NOMO-1 treated with DMSO at 0.1 percent for 48 hours (cell line): ENCODE data around the gene TMEM108.

ENCODE experiments used
- DNase-seq: peaks from one replicate; lab custom pipeline; 2025; ENCODE audit not compliant: unreplicated experiment; lab: John Stamatoyannopoulos, UW

The TMEM108 gene

DNA sequence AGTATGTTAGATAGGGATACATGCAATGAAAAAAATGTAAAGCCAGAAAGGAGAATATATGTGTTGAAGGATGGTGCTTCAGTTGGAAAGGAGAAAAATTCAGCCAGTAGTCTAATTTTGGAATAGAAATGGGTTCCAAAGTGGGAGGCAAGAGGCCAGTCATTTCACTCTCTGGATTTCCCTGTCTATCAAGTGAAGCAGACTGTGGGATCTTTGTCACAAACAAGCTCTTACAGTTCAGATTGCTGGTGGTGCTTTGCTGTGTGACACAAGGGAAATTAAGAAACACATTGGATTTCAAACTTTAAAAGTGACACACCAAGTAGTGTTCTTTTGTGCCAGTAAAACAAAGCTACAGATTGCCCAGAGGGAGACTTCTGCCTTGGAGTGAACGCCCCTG is 279.7 kb downstream of the TMEM108 start:
- no peak for DNase-seq

DNA sequence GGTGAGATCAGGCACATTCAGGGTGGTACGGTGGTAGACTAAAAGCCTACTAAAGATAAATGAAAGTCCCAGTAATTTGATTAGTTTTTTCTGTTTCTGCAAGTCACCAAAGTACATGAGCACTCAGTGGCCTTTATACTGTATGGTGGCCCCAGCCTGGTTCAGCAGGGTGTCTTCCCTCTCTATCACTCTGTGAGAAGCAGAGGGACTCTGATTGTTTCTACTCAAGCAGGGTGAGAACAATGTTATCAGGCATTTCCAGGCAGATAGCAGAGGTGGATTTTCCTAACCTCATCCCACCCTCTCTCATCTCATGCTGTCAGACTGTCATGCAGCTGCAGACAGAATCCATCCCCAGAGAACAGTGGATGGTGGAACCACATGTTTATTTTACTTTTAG is 290.2 kb downstream of the TMEM108 start:
- no peak for DNase-seq

DNA sequence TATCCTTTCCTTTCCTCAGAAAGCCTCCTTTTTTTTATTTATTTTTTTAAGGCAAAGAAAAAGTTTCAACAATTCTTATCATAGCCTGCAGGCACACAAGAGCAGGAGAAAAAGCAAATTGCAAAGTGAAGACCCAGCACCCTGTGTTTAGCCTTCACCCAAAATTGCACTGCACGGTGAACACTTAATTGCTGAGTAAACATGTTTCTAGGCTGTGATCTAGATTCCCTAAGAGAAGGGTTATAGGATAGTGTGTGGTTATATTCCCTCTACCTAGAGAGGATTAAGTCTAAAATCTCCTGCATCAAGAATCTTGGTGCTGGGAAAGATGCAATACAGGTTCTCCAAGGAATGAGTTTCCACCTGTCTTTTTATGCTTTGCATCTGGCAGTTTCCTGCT is 291.4 kb downstream of the TMEM108 start:
- no peak for DNase-seq

DNA sequence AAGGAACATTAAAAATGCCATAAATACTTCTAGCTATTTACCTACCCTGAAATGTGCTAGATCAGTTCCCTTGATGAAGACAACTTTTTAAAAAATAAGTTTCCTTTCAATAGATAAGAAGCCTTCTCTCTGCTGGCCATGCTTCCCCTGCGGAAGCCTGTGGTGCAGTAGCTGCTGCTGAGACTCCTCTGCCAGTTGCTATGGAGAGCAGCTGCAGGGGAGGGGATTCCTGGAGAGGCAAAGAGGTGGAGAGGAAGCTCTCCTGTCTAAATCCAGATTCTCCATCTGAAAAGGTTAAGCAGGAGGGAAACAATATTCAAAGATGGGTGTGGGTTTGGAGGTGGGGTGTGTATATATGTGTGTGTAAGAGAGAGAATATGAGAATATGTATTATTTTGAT is 291.9 kb downstream of the TMEM108 start:
- DNase-seq: no peak

DNA sequence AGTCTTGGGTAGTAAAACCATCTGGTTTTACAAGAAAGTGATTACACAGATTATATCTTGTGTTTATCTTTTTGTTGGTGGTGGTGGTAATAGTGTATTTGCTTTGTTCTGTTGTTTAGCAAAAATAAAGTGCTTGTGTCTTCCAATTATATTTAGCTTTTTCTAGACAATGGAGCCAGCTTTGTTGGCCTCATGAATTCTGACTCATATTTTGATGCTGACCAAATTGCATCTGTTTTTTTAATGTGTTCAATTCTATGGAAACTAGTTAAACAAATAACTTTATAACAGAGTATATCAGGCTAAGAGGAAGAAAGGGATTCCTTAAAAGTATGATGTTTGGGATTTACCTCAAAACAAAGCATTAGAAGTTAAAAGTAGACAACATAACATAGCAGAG is 292.3 kb downstream of the TMEM108 start:
- DNase-seq: no peak

DNA sequence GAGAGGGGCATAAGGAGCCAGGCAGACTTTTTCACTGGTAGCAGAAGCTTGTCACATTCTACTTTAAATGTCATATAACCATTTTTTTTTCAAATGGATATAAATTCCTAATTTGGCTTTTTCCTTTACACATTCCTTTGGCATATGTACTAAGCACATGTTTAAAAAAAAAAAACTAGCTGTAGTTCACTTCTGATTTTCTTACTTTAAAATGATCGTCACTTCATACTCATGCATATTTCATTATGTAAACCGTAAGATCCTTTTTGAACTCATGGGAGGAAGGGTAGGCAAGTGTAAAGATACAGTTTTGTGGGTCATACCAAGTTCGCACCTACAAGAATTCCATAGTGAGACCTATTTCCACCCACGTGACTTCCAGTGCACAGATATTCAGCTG is 316.5 kb downstream of the TMEM108 start:
- DNase-seq: no peak

DNA sequence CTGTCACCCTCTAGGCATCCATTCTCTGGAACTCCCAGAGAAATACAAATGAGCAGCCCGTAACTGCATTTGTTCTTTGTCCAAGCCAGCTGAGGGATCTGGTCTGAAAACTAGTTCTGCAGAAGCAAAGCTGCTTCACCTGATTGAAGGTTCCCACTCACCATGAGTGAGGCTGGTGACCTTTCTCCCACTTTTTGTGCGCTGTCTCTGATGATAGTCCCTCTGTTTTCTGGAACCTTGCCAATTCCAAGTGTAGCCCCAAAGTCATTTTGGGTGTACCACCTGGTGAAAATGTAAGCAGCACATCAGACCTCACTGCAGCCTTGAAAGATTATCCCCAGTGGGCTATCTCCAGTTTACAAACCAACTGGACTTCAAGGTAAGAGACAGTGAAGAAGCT is 322.3 kb downstream of the TMEM108 start:
- DNase-seq: no peak

DNA sequence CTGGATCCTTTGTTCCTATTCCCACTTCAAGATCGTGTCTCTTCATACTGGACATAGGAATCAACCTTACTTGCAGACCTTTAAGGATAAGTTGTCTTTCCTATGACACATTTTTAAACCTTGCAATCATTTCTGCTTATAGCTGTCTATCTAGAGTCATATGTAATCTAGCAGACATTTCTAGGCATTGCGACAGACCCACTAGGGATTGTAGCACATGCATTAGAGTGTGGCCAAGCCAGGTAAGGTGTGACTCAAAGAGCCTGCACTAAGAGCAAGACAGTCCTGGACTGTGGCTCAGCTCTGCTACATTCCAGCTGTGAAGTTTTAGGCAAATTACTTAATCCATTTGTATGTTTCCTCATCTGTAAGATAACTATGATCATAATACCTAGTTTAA is 322.8 kb downstream of the TMEM108 start:
- no peak for DNase-seq

DNA sequence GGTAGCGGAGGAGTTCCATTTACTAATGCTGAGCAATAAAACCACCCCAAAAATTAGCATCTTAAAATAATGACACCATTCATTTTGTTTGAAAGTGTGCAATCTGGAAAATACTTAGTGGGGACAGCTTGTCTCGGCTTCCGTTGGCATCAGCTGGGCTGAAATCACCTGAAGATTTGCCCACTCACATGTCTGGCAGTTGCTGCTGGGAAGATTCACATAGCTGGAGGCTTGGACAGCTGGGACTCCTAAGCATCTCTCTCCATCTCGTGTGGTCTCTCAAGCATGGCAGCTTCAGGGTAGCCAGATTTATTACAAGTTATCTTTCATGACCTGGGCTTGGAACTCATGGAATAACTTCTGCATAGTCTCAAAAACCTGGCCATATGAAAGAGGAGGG is 323.2 kb downstream of the TMEM108 start:
- no peak for DNase-seq

DNA sequence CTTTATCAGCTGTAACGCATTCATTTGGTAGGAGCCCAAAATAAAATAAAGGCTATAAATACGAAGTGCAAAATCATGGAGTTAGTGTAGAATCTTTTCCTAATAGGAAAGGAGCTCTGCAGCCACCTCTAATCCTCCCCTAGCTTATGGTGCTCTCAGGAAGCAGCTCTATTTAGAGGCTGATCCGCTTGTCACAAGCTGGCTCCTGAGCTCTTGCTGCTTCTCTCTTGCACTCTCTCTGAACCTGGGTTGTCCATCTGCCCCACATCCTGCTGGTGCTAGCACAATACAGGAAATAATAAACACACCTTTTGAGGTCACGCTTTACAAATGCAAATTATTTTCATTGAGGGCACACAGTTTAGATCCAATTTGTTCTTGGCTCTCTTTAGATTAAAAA is 324.3 kb downstream of the TMEM108 start:
- DNase-seq: no peak

DNA sequence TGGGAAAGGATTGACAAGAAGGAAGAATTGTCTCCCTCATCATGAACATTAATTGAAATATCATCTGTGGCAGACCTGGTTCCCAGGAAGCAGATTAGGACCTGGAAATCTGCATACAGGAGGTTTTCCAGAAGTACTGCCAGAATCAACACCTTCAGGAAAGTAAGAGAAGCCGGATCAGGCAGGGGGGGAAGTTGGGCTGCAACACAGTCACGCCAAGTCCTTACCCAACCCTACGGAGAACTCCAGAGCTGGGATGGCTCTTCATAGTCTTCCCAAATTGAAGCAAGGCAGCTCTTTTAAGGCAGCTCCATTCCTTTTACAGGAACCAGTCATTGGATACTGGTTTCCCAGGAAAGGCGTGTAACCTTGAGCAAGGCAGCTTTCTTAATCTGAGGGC is 326.5 kb downstream of the TMEM108 start:
- DNase-seq: no peak

DNA sequence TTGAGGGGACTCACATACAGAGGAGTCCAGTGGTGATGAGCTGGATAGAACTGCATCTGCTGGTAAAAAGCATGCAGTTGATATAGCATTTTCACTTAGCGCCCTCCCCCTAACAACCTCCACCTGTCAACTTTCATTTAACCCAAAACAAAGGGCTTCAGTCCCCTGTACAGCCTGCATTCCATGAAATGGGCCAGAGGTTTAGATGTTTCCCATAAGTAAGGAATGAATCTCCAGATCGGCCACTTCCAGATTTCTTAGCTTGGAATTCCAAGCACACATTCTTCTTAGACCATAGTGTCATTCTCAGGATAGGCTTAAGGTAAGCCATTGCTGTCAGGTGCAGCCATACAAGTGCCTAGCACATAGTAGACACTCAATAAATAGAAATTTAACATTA is 328.7 kb downstream of the TMEM108 start:
- DNase-seq: no peak

DNA sequence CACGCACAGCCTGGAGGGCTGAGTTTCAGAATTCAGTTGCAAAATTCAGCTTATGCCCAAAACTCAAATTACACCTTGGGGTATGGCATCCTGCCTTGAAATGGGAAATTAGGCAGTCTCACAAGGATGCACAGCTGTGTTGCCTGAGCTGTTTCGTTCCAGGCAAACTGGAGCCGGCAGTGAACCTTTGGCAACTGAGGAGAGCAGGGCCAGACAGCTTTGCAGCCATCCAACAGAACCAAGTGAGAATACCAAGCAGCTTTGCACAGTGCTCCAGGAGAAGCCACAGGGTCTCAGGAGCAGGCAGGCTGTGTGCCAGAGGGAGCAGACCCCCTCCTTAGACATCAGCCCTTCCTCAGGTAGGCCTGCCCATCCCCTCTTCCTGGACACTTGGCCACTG is 329.2 kb downstream of the TMEM108 start:
- no peak for DNase-seq

DNA sequence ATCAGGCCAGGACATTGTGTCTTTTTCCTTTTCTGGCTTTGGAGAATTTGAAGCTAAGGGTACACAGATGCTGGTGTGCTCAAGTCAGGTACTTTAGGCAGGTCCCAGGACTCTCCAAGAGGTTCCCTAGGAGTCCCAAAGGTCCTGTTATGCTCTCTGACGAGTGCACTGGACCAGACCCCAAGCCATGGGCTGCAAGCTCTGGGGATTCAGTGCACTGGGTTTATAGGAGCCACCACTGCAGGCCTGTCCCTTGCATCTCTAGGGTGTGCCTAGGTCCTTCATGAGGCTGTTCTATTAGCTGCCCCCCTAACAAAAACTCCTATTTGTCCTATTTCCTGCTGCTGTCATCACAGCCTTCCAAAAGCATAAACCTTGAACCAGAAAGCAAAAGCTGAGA is 329.8 kb downstream of the TMEM108 start:
- DNase-seq: no peak

DNA sequence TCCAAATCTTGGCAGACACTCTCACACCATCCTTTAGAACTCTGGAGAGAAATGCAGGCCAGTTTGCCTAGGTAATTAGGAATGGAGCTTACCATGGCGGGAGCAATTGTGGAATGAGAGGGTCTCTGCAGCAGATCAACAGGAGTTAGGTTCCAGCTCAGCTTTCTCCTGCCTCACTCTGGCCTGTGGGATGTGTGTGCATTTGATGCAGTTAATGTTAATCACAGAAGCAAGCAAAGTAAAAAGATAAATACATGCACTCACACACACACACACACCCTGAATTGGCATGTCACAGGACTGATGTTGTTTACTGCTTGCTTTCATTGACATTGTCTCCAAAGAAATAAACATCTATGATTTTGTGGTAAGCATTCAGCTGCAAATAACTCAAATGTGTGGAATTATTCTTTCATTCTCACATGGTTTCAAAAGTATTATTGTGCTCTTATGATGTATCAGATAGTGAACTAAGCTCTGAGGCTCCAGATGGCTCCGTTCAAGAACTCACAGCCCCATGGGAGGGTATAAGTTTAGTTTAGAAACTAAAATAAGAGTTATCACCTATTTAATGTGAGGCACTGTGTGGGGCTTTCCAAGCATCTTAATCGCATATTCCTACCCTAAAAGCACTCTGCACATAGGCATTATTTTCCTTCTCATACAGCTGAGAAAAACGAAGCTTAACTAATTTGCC is 330.3 kb downstream of the TMEM108 start:
- no peak for DNase-seq

DNA sequence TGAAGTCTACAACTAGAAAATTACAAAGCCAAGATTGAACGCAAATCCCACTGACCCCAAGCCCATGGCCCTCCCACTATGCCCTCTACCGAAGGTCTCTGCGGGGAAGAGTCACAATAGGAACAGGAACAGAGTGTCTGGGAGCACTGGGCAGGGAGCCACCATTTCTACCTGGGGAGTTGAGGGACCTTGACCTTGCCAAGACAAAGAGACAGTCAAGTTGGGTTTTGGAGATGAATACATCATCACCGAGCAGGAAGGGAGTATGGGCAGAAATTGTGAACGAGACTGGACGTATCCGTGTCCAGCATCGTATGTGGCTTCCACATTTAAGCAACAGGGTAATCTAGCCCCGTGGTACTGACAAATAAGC is 330.9 kb downstream of the TMEM108 start:
- DNase-seq: no peak

DNA sequence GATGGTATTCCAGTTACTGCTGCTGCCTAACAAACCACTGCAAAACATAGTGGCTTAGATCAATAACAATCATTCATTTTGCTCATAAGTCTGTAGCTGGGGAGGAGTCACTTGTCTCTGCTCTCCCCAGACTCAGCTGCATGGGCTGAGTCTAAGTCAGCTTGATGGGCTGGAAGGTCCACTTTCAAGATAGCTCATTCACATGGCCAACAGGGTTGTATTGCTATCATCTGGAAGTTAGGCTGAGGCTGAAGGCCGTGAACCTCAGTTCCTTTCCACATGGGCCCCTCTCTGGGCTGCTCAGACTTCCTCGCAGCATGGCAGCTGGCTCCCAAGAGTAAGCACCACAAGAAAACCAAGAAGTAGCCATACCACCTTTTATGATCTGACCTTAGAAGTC is 333.0 kb downstream of the TMEM108 start:
- DNase-seq: no peak

DNA sequence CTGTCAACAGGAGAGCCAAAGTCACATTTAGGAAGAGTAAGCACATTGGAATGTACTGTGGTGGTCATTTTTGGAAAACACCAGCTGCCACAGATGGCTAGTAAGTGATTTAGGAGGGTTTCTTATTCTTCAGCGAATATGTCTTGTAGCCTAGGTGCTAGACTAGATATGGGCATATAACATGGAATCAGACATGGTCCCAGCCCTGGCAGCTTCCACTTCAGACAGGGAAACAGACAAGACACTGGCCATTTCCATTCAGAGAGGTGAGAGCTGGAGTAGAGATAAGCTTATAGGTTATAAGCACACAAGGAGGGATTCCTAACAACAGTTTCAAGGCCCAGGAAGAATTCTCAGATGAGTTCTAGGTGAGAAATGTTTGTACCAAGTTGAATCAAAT is 333.5 kb downstream of the TMEM108 start:
- no peak for DNase-seq

DNA sequence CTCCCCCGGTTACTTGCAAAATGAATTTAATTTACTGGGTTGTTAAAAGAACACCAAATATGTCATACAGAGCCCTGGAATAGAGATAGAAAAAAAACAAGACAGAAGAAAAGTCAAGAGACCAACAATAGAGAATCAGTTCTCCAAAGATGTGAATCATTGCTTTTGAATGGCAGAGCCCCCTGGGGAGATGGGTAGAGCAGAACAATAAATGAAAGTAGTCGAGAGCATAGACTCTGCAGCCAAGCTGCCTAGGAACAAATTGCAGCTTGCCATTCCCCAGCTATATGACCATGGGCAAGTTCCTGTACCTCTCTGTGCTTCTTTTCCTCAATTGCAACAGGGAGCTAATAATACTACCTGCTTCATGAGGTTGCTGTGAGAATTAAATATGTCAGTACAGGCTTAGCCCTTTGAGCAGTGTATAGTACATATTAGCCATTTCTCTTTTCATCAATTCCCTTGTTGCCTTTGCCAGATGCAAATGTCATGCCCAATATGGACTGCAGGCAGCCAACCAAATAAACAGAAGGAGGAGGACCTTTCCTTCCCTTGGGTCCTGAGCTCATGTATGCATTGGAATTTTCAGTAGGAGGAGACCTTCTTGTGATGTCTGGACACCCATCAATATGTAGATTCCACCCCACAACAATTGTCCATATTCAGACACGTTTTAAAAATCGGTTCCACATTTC is 336.7 kb downstream of the TMEM108 start:
- DNase-seq: no peak

DNA sequence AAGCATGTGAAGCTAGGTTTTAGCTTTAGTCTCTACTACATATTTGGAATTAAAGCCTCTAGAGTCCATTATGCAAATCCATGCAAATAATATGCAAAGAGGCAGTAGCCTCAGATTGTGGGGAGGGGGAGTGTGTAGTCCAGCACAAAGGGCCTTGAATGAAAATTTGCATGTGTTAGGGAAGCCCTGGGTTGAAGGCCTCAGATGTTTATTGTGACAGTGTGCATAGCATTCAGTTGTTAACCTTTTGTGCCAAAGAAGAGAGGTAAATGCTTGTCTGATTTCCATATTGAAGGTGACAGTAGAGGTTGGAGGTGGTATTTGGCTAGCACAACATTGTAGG is 337.2 kb downstream of the TMEM108 start:
- DNase-seq: no peak

DNA sequence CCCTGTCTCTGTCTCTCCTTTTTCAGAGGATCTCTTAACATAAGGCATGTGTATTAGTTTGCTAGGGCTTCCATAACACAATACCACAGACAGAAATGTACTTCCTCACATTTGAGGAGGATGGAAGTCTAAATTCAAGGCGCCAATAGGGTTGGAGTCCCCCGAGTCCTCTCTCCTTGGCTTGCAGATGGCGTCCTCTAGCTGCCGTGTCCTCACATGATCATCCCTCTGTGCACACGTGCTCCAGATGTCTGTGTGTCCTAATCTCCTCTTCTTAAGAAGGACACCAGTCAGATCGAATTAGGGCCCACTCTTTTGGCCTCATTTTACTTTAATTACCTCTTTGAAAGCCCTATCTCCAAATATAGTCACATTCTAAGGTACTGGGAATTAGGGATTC is 338.6 kb downstream of the TMEM108 start:
- DNase-seq: no peak

DNA sequence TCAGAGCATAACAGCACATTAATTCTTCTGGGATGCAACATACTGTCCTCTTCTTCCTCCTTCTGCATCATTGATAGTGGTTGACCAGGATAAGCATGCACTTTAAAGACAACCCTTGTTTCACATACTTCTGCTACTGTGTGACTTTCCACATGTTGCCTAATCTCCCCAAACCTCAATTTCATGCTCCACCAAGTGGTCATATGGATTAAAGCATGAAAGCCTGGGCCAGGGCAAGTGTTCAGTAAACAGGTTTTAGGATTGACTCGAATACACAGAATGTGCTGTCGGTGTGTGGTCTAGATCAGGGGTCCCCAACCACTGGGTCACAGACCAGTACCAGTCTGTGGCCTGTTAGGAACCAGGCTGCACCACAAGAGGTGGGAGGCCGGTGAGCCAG is 339.2 kb downstream of the TMEM108 start:
- peak; percentile 60 for DNase-seq

DNA sequence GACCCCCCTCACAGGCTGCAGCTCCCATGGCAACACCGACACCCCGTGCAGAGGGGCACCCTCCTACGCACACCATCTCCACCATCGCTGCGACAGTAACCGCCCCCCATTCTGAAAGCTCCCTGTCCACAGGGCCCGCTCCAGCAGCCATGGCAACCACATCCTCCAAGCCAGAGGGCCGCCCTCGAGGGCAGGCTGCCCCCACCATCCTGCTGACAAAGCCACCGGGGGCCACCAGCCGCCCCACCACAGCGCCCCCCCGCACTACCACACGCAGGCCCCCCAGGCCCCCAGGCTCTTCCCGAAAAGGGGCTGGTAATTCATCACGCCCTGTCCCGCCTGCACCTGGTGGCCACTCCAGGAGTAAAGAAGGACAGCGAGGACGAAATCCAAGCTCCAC is 341.7 kb downstream of the TMEM108 start:
- no peak for DNase-seq
